ENCODE data around the gene POU3F1.
A peak's percentile ranks its signal among the peaks of the same experiment; 100 is the strongest.

Gene POU3F1

DNA sequence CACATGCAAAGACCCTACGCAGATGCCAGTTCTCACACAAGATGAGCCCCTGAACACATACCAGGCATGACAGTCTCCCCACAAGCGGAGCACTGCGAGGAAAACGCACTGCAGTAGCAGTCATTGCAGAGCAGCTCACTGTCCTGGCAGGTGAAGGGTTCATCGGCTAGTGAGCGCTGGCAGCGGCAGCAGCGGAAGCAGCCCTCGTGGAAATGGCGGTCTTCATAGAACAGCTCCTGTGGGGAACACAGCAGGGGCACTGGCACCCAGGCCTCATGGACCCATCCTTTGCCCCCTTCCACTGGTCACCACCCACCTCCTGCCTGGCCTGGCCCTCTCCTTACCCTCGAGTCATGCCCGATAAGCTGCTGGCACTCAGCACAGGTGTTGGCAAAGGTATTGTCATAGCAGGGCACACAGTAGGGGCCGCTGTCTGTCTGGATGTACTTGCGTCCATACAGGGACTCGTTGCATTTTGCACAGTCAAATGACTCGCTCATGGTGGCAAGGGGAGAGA is 47.6 kb downstream of the POU3F1 start:
- Histone ChIP-seq H3K9me3 (ENCODE audit: control insufficient read depth in 5 of 5, low read length in 5 of 5) (no peaks in the 10 kb centered on the region), H3K27me3 (ENCODE audit: control insufficient read depth in 5 of 5, insufficient read depth in 4 of 5, low read length in 5 of 5) (peaks cover 2 to 32% (median 19%) of the 10 kb centered on the region in 5 donors), H3K36me3 (ENCODE audit: control insufficient read depth in 5 of 5, insufficient read depth in 5 of 5, low read length in 5 of 5) (peaks cover 0 to 18% (median 4%) of the 10 kb centered on the region in 5 donors), H3K27ac (ENCODE audit: low read depth, low read length) (peak overlapping the region; percentile 78), H3K4me3 (ENCODE audit: low read depth in 1 of 5, low read length in 5 of 5) (peak overlapping the region in 3 of 5 donors; percentile 2 to 46 (median 13)), H3K9ac (ENCODE audit: low read length in 5 of 5) (peak overlapping the region in 1 of 5 donors; percentile 38), H3K4me1 (ENCODE audit: control insufficient read depth in 5 of 5, insufficient read depth in 5 of 5, low read length in 5 of 5) (peaks cover 16 to 82% (median 61%) of the 10 kb centered on the region in 5 donors)

DNA sequence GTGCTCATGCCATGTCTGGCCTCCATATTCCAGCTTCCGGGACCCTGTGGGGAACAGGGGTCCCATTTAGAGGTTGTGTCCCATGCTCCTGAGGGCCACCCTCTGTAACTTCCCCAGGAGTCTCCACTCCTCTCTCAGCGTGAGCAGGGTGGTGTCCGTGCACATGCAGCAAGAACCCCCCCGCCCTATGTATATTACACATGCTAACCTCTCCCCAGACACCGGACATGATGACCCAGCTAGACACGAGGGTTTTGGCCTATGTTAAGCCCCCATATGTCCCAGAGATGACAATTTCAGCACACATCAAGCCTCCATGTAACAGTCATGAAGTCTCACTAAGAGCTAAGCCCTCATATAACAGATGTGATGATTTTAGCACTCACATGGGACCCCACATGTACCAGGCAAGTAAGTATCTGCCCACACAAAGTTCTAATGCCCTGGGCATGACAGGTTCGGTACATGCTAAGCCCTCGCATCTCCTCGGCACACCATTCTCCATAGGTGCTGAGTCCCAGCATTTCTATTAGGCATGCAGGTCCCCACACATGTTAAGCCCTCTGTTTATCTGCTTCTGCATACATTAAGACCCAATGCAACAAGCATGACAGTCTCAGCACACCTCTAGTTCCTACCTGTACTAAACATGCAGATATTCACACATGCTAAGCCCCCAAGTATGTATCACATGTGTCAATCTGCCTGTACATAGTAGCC is 48.3 kb downstream of the POU3F1 start:
- Histone ChIP-seq H3K27ac (ENCODE audit: low read depth, low read length) (no peak overlapping the region), H3K4me1 (ENCODE audit: control insufficient read depth in 5 of 5, insufficient read depth in 5 of 5, low read length in 5 of 5) (peaks cover 16 to 75% (median 56%) of the 10 kb centered on the region in 5 donors), H3K36me3 (ENCODE audit: control insufficient read depth in 5 of 5, insufficient read depth in 5 of 5, low read length in 5 of 5) (peaks cover 0 to 18% (median 4%) of the 10 kb centered on the region in 5 donors), H3K9me3 (ENCODE audit: control insufficient read depth in 5 of 5, low read length in 5 of 5) (no peaks in the 10 kb centered on the region), H3K9ac (ENCODE audit: low read length in 5 of 5) (peak overlapping the region in 1 of 5 donors; percentile 38), H3K4me3 (ENCODE audit: low read depth in 1 of 5, low read length in 5 of 5) (peak overlapping the region in 1 of 5 donors; percentile 46), H3K27me3 (ENCODE audit: control insufficient read depth in 5 of 5, insufficient read depth in 4 of 5, low read length in 5 of 5) (peaks cover 2 to 28% (median 16%) of the 10 kb centered on the region in 5 donors)

DNA sequence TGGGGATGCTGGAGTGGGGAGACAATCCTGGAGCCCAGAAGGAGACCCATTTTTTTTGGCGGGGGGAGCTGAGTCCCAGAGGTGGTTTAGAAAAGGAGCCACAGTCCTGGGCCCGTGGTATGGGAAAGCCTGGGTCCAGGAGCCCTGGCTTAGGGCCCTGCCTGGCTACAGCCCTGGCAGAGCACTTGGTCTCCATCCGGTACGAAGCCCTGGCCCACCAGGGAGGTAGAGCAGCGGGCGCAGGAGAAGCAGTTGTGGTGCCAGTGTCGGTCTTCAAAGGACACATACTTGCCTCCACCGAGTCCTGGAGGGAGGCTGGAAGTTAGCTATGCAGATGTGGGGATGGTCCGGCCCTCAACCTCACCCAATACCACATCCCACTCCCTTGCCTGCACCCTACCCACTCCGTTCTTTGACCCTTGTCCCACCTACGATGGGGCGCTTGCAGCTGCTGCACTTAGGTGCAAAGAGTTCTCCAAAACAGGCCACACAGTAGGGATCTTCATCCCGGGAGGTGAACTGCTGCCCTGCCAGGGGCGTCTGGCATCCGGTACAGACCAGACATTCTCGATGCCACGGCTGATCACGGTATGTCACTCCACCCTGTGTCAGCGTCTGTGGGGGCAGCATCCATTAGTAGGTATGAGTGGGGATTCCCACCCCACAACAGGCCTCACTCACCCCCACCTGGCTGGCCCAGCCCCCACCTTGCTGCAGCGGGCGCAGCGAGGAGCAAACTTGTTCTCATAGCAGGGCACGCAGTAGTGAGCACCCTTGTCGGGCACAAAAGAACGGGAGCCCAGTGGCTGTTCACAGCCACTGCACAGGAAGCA is 49.1 kb downstream of the POU3F1 start:
- Histone ChIP-seq H3K27me3 (ENCODE audit: control insufficient read depth in 5 of 5, insufficient read depth in 4 of 5, low read length in 5 of 5) (peaks cover 2 to 28% (median 16%) of the 10 kb centered on the region in 5 donors), H3K4me1 (ENCODE audit: control insufficient read depth in 5 of 5, insufficient read depth in 5 of 5, low read length in 5 of 5) (peaks cover 16 to 70% (median 56%) of the 10 kb centered on the region in 5 donors), H3K36me3 (ENCODE audit: control insufficient read depth in 5 of 5, insufficient read depth in 5 of 5, low read length in 5 of 5) (peaks cover 0 to 18% (median 4%) of the 10 kb centered on the region in 5 donors), H3K27ac (ENCODE audit: low read depth, low read length) (no peak overlapping the region), H3K4me3 (ENCODE audit: low read depth in 1 of 5, low read length in 5 of 5) (no peak overlapping the region), H3K9ac (ENCODE audit: low read length in 5 of 5) (no peak overlapping the region), H3K9me3 (ENCODE audit: control insufficient read depth in 5 of 5, low read length in 5 of 5) (no peaks in the 10 kb centered on the region)

DNA sequence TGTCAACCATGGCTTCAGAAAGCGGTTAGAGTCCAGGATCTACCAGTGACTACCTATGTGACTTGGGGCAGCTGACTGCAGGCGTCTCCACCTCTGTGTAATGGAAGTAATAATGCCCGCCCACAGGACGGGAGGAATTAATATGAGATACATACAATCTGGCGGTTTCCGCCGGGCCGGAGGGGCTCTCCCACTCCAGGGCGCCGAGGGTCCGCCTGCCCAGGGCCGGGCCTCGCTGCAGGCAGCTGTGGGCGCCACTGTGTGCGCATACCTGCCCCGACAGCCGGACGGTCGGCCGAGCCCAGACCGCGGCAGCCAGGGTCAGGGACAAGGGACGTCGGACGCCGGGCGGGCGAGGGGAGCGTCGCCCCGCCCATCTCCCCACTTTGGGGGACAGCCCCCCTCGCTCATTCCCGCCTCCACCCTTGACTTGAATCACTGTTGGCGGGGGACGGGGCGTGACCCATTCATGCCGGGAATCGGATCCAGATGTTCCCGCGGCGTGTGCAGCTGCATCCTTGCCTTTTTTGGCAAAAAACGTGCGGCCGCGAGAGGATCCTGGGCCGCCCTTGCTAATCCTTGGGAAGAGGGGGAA is 50.7 kb downstream of the POU3F1 start:
- H3K9ac ChIP-seq (ENCODE audit: low read length in 5 of 5), result peak overlapping the region in 3 of 5 donors; percentile 35 to 71 (median 64)
- H3K36me3 ChIP-seq (ENCODE audit: control insufficient read depth in 5 of 5, insufficient read depth in 5 of 5, low read length in 5 of 5), result peaks cover 0 to 18% (median 4%) of the 10 kb centered on the region in 5 donors
- peaks cover 2 to 28% (median 16%) of the 10 kb centered on the region in 5 donors for H3K27me3 ChIP-seq (ENCODE audit: control insufficient read depth in 5 of 5, insufficient read depth in 4 of 5, low read length in 5 of 5)
- H3K4me3 ChIP-seq (ENCODE audit: low read depth in 1 of 5, low read length in 5 of 5), result peak overlapping the region; percentile 42 to 65 (median 59)
- peaks cover 13 to 59% (median 45%) of the 10 kb centered on the region in 5 donors for H3K4me1 ChIP-seq (ENCODE audit: control insufficient read depth in 5 of 5, insufficient read depth in 5 of 5, low read length in 5 of 5)
- no peak overlapping the region for H3K27ac ChIP-seq (ENCODE audit: low read depth, low read length)
- no peaks in the 10 kb centered on the region for H3K9me3 ChIP-seq (ENCODE audit: control insufficient read depth in 5 of 5, low read length in 5 of 5)

DNA sequence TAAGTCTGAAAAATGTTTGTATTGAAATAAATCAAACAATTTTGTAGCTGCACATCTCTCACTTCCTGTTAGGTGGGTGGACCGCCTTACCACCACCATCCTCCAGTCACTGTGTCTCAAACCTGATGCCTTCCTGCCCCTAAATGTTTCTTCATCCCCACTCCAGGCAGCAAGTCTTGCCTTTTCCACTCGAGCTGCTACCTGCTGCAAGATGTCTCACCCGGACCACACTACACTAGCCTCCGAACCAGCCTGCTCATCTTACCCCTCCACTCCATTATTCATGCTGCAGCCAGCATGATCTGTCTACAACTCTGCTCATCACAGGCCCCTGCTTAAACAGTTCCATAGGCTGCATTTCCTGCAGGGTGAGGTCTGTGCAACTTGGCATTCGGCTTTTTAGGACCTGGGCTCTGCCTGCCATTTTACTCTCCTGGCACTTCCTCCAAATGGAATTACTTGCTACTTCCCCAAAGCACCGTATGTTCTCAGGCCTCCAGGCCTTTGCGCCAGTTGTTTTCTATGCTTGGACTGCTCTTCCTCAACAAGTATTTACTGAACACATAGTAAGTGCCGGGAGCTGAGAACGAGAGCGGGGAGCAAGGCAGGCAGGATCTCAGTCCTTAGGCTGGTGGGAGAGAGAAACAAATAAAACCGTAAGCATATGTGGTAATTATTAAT is 51.6 kb downstream of the POU3F1 start:
- Histone ChIP-seq H3K9me3 (ENCODE audit: control insufficient read depth in 5 of 5, low read length in 5 of 5) (no peaks in the 10 kb centered on the region), H3K36me3 (ENCODE audit: control insufficient read depth in 5 of 5, insufficient read depth in 5 of 5, low read length in 5 of 5) (peaks cover 0 to 18% (median 4%) of the 10 kb centered on the region in 5 donors), H3K9ac (ENCODE audit: low read length in 5 of 5) (no peak overlapping the region), H3K27me3 (ENCODE audit: control insufficient read depth in 5 of 5, insufficient read depth in 4 of 5, low read length in 5 of 5) (peaks cover 2 to 20% (median 15%) of the 10 kb centered on the region in 5 donors), H3K4me3 (ENCODE audit: low read depth in 1 of 5, low read length in 5 of 5) (peak overlapping the region in 2 of 5 donors; percentile 59 to 65), H3K27ac (ENCODE audit: low read depth, low read length) (peak overlapping the region; percentile 23), H3K4me1 (ENCODE audit: control insufficient read depth in 5 of 5, insufficient read depth in 5 of 5, low read length in 5 of 5) (peaks cover 5 to 57% (median 42%) of the 10 kb centered on the region in 5 donors)

Data from subcutaneous abdominal adipose tissue (tissue), 5 donors.